Stimulated activated CD8-positive, alpha-beta memory T cell treated with anti-CD3 and anti-CD28 coated beads, Interleukin-2, amount 100 ng/mL, for 1 hour (primary cell): ENCODE results near the gene MAB21L2.

Experiments used
- DNase-seq, 2 donors: peaks; one replicate each; pipeline ENCODE4 v3.0.0-alpha.2; 2020; ENCODE audit warnings: low read depth in 2 of 2

Gene MAB21L2

DNA sequence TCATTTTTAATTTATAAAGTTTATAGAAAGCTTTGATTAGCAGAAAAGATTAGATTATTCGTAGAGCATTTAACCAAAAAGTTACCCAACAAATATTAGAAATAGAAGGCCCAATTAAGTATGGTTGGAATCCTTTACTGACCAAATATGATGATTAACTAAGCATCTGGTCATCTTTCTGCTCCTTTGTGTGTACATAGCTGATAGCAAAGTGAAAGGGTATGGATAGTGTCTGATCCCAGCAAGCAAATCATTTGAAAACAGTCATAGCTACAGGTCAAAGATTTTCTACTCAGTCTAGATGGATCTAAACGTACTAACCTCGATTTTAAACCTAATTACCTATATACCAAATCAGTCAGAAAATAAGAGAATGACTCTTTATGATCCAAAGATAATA is 7.3 kb upstream of the MAB21L2 start:
- DNase-seq = no peak

GRCh38 chr4:150577796-150578195 is 4.2 kb upstream of the MAB21L2 start:
- no peak for DNase-seq

DNA sequence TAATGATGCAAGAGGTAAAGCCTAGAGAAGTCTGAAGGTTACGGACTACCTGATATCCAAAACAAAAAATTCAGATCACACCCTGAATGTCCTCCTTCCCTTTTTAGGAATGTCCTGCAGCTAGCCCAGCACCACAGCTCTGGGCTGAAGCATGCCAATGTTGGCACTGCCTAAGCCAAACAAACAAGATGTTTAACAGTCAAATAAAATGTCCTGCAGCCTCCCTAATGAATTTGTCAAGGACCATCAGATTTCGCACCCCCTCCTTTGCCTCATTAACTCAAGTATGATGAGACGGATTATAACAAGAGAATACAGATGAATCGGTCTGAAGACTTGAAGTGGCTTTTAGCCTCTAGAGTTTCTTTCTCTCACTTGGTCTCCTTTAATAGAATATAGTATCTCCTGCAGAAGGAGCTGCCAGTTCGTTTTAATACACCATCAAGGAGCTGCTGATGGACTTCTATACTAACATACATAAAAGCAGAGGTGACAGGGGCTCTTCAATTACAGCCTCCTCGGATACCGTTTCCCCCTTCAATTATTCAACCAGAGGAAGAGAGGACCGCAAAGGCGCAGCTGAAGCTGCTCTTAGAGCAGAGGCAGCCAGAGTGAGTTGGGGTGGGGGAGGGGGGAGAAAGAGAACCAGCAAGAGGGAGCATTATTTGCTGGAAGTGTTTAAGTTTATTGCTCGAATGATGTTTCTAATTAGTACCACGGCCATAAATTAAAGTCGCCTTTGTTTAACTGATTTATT is 3.0 kb upstream of the MAB21L2 start:
- DNase-seq = no peak

GRCh38 chr4:150579551-150580234 is 2.3 kb upstream of the MAB21L2 start:
- no peak for DNase-seq

DNA sequence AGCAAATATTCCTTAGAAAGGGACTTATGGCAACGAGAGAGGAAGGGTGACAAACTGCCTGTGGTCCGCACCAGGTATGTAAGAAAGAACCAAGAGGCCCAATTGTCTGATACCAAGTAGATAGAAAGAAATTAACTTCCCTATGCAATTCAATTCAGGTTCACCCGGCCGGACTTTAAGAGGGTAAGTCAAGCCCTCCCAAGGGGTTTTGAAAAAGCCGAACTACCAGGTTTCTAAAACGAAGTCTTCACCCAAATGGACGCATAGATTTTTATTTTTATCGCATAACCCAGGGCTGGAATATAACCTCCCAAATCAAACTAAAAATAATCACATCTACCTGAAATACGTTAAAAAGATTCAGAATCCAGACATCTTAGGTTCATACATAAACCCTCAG is 1.6 kb upstream of the MAB21L2 start:
- no peak for DNase-seq

DNA sequence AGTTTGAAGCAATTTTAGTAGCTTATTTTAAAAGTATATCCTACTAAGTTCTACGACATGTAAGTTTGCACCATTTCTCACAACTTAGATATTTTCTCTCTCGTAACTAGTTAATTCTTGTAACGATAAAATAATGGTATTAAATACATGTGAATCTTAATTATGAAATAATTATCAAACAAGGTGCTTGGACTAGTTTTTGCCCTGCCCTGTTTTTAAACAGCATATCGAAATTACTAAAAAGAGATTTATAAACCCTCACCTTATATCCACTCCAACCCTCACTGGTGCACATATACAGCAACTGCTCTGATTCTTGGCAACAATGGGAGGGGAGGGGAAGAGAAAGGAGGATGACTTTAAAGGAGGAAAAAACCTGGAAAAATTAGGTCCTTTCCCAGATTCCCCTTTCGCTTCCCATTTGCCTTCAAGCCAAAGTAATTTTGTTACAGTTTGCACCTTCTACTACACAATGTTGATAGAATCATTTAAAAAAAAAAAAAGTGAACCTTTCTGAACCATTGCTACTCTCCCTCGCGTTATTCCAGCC is 820 bp upstream of the MAB21L2 start:
- DNase-seq = no peak

- DNase-seq = no peak
These were observed 305 bp upstream of the MAB21L2 start for GRCh38 chr4:150581641-150582051.

- DNase-seq = no peak
These were observed 929 bp downstream of the MAB21L2 start for GRCh38 chr4:150582873-150583286.

DNA sequence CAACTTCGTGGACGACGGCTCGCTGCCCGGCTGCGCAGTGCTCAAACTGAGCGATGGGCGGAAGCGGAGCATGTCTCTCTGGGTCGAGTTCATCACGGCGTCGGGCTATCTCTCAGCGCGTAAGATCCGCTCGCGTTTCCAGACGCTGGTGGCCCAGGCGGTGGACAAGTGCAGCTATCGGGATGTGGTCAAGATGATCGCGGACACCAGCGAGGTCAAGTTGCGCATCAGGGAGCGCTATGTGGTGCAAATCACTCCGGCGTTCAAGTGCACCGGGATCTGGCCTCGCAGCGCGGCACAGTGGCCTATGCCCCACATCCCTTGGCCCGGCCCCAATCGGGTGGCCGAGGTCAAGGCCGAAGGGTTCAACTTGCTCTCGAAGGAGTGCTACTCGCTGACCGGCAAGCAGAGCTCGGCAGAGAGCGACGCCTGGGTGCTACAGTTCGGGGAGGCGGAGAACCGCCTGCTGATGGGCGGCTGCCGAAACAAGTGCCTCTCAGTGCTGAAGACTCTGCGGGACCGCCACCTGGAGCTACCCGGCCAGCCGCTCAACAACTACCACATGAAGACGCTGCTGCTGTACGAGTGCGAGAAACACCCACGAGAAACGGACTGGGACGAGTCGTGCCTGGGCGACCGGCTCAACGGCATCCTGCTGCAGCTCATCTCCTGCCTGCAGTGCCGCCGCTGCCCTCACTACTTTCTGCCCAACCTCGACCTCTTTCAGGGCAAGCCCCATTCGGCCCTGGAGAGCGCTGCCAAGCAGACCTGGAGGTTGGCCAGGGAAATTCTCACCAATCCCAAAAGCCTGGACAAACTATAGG is 1.5 kb downstream of the MAB21L2 start:
- no peak for DNase-seq

DNA sequence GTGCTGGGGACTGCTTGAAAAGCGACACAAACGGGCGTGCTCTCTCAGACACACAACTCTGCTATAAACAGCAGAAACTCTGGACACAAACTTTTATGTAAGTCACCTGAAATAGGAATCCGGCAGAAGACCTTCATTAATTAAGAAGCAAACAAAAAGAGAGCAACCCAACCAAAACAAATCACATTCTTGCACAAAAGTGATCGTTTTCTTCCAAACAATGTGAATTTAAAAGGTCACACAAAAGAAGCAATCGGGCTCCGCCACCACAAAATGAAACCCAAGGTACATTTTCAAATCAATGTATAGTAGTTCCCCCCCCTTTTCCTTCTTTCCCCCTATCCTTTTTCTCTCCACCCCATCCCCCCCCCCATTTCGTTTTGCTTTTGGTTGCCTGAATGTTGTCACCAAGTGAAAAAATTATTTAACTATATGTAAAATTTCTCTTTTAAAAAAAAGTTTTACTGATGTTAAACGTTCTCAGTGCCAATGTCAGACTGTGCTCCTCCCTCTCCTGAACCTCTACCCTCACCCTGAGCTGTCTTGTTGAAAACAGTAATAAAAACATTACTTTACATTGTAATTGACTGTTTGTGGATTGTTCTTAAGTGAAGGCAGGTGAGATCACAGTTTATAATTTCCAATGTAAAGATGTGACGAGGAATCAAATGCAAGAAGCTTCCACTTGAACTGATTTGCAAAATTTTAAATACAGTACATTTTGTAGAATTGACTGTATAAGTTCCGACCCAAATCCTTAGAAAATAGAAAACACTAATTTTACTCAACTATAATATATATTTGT is 2.4 kb downstream of the MAB21L2 start:
- no peak for DNase-seq

GRCh38 chr4:150585611-150586010 is 3.7 kb downstream of the MAB21L2 start:
- no peak for DNase-seq

- no peak for DNase-seq
These were observed 4.3 kb downstream of the MAB21L2 start for GRCh38 chr4:150586162-150586810.

DNA sequence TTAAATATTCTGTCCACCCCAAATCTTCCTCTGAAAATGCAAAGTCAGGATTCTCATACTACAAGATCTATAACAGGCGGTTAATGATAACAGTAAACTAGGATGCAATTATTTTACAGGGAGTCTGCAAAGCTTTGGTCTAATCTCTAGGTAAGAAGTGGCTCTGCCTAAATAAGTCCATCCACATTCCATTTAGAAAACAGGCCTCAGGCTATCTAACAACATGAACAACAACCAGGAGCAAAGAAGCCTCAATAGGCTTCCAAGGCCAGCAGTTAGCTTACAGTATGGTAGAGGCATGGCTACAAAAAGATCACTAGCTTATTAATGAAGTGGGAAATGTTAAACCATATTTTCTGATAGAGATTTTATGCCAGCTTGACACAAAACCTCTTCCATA is 6.4 kb downstream of the MAB21L2 start:
- DNase-seq = no peak

DNA sequence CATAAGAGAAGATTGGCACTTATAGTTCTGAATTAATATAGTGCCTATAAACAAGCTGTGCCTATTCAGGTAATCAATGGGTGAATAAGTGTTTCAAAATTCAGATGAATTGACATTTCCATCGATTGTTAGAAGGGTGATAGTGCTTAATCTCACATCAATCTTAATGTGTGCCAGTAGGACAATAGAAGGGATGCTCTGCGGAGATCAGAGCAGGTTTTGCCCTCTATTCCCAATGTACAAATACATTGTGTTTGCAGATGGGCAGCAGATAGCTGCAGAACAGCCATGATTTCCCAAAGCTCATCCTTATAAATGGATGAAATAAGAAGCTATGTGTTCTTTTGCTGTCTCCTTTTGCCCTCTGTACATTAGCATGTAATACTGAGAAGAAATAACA is 7.2 kb downstream of the MAB21L2 start:
- no peak for DNase-seq

DNA sequence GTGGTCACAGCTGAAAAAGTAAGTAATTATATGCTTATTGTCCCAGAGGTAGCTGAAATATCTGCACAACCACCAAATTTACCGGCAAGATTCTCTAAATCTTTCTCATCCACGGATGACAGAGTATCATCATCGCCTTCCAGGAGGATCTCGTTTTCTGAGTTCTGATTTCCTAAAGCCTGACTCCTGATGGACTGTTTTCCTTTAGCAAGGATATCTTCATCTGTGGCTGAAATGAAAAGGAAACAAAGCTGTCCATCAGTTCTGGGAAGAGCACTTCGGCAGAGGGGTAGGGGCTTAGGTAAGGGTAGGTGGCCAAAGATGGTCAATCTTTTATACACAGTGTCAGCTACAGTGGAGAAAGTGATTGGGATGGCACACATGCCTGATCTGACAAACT is 8.7 kb downstream of the MAB21L2 start:
- DNase-seq = no peak

- no peak for DNase-seq
These were observed 9.5 kb downstream of the MAB21L2 start for GRCh38 chr4:150591406-150591805.

- no peak for DNase-seq
These were observed 10.0 kb downstream of the MAB21L2 start for GRCh38 chr4:150591904-150592303.

DNA sequence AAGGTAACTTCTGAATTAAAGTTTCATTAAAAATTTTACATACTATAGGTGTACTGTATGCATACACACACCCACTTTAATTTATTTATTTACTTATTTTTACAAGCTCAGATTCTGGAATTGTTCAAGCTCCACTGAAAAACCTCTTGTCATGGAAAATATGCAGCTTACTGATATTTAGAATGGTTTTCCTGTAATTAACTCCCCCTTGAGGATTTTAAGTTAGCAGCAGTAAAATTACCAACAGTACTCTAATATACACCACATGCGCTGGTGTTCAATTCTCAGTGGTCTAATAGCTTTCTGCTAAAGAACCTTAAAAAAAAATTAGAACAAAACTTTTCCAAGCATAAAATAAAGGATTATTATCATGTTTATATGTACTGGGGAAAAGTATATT is 12.0 kb downstream of the MAB21L2 start:
- DNase-seq = no peak

- DNase-seq = no peak
These were observed 17.0 kb downstream of the MAB21L2 start for GRCh38 chr4:150598909-150599308.

DNA sequence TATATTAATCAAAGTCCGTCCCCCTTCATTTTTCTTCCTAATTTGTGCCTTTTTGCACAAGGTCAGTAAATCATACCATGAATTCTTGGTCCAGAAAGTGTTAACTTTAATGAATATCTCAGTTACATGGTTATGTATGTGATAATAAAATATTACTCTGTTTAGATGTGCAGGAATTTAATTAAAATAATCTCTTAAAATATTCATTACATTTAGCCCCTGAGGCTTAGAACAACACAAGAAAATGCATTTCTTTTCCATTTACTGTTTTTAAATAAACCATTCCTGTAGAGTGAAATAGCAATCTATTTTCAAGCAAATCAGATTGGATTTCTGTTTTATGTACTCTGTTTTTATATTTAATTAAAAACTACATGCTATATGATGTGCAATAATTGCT is 17.6 kb downstream of the MAB21L2 start:
- no peak for DNase-seq
